ENCODE data around the gene HERC5. TPM values are rescaled to one million over a fixed set of nuclear protein-coding genes. Genes with fewer than 3 reads are reported as not detected.
A peak's percentile ranks its signal among the peaks of the same experiment; 100 is the strongest.

Gene HERC5
- total RNA-seq, 2 experiments from 2014 or later: 69.6 to 118 TPM

GRCh38 chr4:88452912-88453311, 4.0 kb upstream of the HERC5 start:
- ATAC-seq: no peak
- Mint-ChIP-seq H3K9me3 (ENCODE audit: low read depth) (peaks cover 2% of the 10 kb centered on the region), H3K4me1 (peaks cover 34% of the 10 kb centered on the region), H3K4me3 (no peak overlapping the region), H3K27me3 (no peaks in the 10 kb centered on the region), H3K36me3 (peaks cover 43% of the 10 kb centered on the region), H3K27ac (no peak overlapping the region)
- CTCF ChIA-PET: no interaction called here
- DNase-seq: no peak

- Mint-ChIP-seq H3K27ac (peak overlapping the region; percentile 100), H3K4me1 (peaks cover 58% of the 10 kb centered on the region), H3K36me3 (peaks cover 47% of the 10 kb centered on the region), H3K27me3 (no peaks in the 10 kb centered on the region), H3K9me3 (ENCODE audit: low read depth) (peaks cover 2% of the 10 kb centered on the region), H3K4me3 (peak overlapping the region; percentile 81)
- ATAC-seq (peak; percentile 49), DNase-seq (peak; percentile 63)
- CTCF ChIA-PET: interaction anchor here (0.7 to 2.5 kb wide), 10 partner anchors 10 to 238 kb away, joined by 3 to 14 read pairs (median 4); partner anchors contain the start of genes HERC6 and PPM1K
These were observed 586 bp downstream of the HERC5 start for GRCh38 chr4:88457307-88458103.

- H3K27me3 Mint-ChIP-seq: no peaks in the 10 kb centered on the region
- H3K4me1 Mint-ChIP-seq: peaks cover 58% of the 10 kb centered on the region
- peak overlapping the region; percentile 100 for H3K27ac Mint-ChIP-seq
- no peak for ATAC-seq
- H3K4me3 Mint-ChIP-seq: peak overlapping the region; percentile 81
- H3K36me3 Mint-ChIP-seq: peaks cover 46% of the 10 kb centered on the region
- H3K9me3 Mint-ChIP-seq (ENCODE audit: low read depth): peaks cover 2% of the 10 kb centered on the region
- no peak for DNase-seq
- CTCF ChIA-PET: interaction anchor here (1.7 to 2.5 kb wide), 2 partner anchors 80 to 174 kb away, joined by 9 to 14 read pairs; partner anchors contain the start of genes HERC6 and PPM1K
These were observed 1.3 kb downstream of the HERC5 start for GRCh38 chr4:88458104-88458740.

GRCh38 chr4:88465653-88466192, 8.8 kb downstream of the HERC5 start:
- peaks cover 80% of the 10 kb centered on the region for H3K36me3 Mint-ChIP-seq
- H3K27me3 Mint-ChIP-seq: no peaks in the 10 kb centered on the region
- H3K4me3 Mint-ChIP-seq: no peak overlapping the region
- CTCF ChIA-PET: no interaction called here
- DNase-seq: no peak
- peak; percentile 20 for ATAC-seq
- H3K27ac Mint-ChIP-seq: peak overlapping the region; percentile 10
- peaks cover 46% of the 10 kb centered on the region for H3K4me1 Mint-ChIP-seq
- H3K9me3 Mint-ChIP-seq (ENCODE audit: low read depth): no peaks in the 10 kb centered on the region

DNA sequence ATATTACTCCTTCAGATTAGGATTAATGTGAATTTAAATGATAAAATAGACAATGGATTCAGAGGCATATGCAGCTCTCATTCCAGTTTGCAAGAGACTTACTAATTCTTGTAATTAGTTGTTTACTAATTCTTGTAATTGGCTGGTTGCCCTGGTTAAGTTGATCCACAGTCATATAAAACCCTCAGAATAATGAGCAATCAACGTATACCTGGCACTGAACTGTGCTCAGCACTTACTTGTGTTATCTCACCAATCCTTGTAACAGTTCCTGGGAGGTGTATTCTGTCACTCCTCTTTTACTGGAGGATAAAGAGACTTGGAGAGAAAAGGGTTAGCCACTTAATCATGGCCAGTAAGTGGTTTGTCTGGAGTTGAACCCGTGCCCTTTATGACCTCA, 10.5 kb downstream of the HERC5 start:
- H3K27ac Mint-ChIP-seq: no peak overlapping the region
- H3K27me3 Mint-ChIP-seq: no peaks in the 10 kb centered on the region
- ATAC-seq (no peak), DNase-seq (no peak)
- CTCF ChIA-PET: no interaction called here
- H3K4me1 Mint-ChIP-seq: peaks cover 31% of the 10 kb centered on the region
- H3K9me3 Mint-ChIP-seq (ENCODE audit: low read depth): no peaks in the 10 kb centered on the region
- H3K36me3 Mint-ChIP-seq: peaks cover 82% of the 10 kb centered on the region
- no peak overlapping the region for H3K4me3 Mint-ChIP-seq

GRCh38 chr4:88477229-88477860, 20.4 kb downstream of the HERC5 start:
- peaks cover 66% of the 10 kb centered on the region for H3K36me3 Mint-ChIP-seq
- H3K4me1 Mint-ChIP-seq: peaks cover 1% of the 10 kb centered on the region
- no peaks in the 10 kb centered on the region for H3K27me3 Mint-ChIP-seq
- CTCF ChIA-PET: no interaction called here
- no peak overlapping the region for H3K27ac Mint-ChIP-seq
- ATAC-seq (no peak), DNase-seq (no peak)
- H3K4me3 Mint-ChIP-seq: no peak overlapping the region
- no peaks in the 10 kb centered on the region for H3K9me3 Mint-ChIP-seq (ENCODE audit: low read depth)

DNA sequence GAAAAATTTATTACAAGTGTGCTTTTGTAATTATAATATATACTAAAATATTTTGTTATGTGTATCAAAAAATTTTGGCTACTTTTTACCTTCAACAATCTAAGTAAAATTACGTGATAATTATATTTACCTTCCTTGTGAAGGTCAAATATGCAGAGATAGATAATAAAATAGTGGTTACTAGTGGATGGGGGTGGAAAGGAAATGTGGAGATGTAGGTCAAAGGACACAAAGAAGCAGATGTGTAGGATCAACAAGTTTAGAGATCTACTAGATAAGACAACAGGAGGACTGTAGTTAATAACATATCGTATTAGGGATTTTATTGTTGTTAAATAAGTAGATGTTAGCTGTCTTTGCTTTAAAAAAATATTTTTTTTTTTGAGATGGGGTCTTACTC, 21.3 kb downstream of the HERC5 start:
- H3K27ac Mint-ChIP-seq: peak overlapping the region; percentile 68
- peaks cover 65% of the 10 kb centered on the region for H3K36me3 Mint-ChIP-seq

DNA sequence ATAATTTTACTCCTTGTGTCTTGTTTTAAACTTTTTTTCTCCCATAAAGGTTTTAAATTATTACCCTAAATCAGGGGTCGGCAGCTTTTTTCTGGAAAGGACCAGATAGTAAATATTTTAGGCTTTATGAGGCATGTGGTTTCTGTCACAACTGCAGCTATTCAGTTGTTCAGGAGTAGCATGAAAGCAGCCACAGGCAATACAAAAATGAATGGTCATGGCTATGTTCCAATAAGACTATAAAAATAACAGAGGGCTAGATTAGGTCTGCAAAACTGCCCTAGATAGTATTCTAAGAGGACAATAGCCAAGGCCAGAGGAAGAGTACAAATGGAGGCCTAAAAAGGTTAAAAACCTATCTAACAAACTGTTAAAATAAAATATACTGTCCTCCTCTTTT, 24.6 kb downstream of the HERC5 start:
- no peak for ATAC-seq
- no peaks in the 10 kb centered on the region for H3K9me3 Mint-ChIP-seq (ENCODE audit: low read depth)
- peaks cover 60% of the 10 kb centered on the region for H3K36me3 Mint-ChIP-seq

More for the DNA sequence above, 21.3 kb downstream of the HERC5 start:
- no peak for ATAC-seq
- DNase-seq: no peak
- Mint-ChIP-seq H3K27me3 (no peaks in the 10 kb centered on the region), H3K9me3 (ENCODE audit: low read depth) (no peaks in the 10 kb centered on the region), H3K4me3 (no peak overlapping the region), H3K4me1 (peaks cover 1% of the 10 kb centered on the region)
- CTCF ChIA-PET: no interaction called here

DNA sequence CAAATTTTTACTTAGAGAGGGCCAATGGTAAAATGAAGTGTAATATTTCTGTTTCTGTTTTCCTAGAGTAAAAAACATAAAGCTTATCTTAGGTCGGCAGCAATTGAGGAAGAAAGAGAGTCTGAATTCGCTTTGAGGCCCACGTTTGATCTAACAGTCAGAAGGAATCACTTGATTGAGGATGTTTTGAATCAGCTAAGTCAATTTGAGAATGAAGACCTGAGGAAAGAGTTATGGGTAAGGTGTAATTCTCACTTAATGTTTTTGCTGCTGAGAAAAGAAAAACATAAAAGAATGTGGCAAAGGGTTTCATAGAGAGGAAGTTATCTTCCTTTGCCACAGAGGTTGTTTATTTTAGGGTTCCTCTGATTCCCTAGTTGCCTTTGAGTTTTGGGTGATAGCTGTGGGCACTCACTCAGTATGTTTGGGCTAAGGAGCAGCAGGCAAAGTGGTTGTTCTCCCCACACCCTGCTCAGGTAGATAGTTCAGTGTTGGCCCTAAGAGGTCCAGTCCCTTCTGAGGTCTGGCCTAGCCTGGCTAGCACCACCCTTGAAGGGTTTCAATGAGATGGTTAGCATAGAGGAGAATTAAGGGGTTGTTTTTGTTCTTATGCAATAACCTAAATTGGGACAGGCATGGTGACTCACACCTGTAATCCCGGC, 32.3 kb downstream of the HERC5 start:
- ATAC-seq: no peak
- no peak for DNase-seq
- Mint-ChIP-seq H3K4me1 (peaks cover 16% of the 10 kb centered on the region), H3K4me3 (no peak overlapping the region), H3K27ac (peak overlapping the region; percentile 80), H3K27me3 (no peaks in the 10 kb centered on the region), H3K9me3 (ENCODE audit: low read depth) (no peaks in the 10 kb centered on the region), H3K36me3 (peaks cover 69% of the 10 kb centered on the region)
- CTCF ChIA-PET: interaction anchor here (2.1 kb wide), 1 partner anchor 26 kb away, joined by 5 read pairs; no protein-coding TSS in a partner anchor

More for the DNA sequence above, 24.6 kb downstream of the HERC5 start:
- Mint-ChIP-seq H3K27me3 (no peaks in the 10 kb centered on the region), H3K4me1 (no peaks in the 10 kb centered on the region), H3K27ac (no peak overlapping the region), H3K4me3 (no peak overlapping the region)
- no peak for DNase-seq
- CTCF ChIA-PET: interaction anchor here (0.8 kb wide), 1 partner anchor 26 kb away, joined by 3 read pairs; no protein-coding TSS in a partner anchor

- CTCF ChIA-PET: no interaction called here
- Mint-ChIP-seq H3K4me1 (peaks cover 8% of the 10 kb centered on the region), H3K36me3 (peaks cover 64% of the 10 kb centered on the region), H3K4me3 (no peak overlapping the region), H3K9me3 (ENCODE audit: low read depth) (no peaks in the 10 kb centered on the region), H3K27ac (no peak overlapping the region), H3K27me3 (no peaks in the 10 kb centered on the region)
- no peak for DNase-seq
- no peak for ATAC-seq
These were observed 41.0 kb downstream of the HERC5 start for GRCh38 chr4:88497859-88498409.

DNA sequence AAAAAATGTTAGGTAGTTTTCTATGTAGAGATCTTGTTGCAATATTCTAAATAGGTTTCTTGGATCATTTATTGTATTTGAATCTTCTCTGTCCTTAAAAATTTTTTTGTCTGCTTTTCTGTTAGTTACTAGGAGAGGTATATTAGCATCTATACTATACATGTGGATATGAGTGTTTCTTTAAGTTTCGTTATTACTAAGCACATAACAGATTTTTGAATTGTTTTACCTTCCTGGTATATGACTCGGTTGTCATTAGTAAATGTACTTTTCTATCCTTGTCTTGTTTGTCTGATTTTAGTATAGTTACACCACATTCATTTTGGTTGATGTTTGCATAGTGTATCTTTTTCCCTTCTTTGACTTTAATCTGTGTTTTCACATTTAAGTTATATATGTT, 46.4 kb downstream of the HERC5 start:
- no peaks in the 10 kb centered on the region for H3K9me3 Mint-ChIP-seq (ENCODE audit: low read depth)
- no peak for DNase-seq
- no peaks in the 10 kb centered on the region for H3K27me3 Mint-ChIP-seq
- H3K4me3 Mint-ChIP-seq: no peak overlapping the region
- H3K36me3 Mint-ChIP-seq: peaks cover 50% of the 10 kb centered on the region
- H3K4me1 Mint-ChIP-seq: peaks cover 13% of the 10 kb centered on the region
- no peak overlapping the region for H3K27ac Mint-ChIP-seq
- CTCF ChIA-PET: interaction anchor here (1.1 to 1.6 kb wide), 2 partner anchors 12 to 14 kb away, joined by 4 to 6 read pairs; no protein-coding TSS in a partner anchor
- ATAC-seq: no peak

DNA sequence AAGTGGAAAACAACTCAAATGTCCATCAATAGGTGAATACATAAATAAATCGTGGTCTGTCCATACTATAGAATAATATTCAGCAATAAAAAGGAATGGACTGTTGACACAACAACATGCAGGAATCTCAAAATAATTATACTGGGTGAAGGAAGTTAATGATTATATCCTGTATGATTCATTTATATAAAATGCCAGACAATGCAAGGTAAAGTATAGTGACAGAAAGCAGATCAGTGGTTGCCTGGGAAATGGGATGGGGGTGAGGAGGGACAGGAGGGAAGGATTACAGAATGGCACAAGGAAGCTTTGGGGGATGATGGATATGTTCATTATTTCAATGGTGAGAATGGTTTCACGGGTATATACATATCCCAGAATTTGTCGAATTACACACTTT, 54.3 kb downstream of the HERC5 start:
- Mint-ChIP-seq H3K27ac (no peak overlapping the region), H3K9me3 (ENCODE audit: low read depth) (no peaks in the 10 kb centered on the region)

More for the DNA sequence above, 54.3 kb downstream of the HERC5 start:
- Mint-ChIP-seq H3K4me3 (no peak overlapping the region), H3K27me3 (no peaks in the 10 kb centered on the region), H3K4me1 (no peaks in the 10 kb centered on the region), H3K36me3 (peaks cover 3% of the 10 kb centered on the region)
- ATAC-seq (no peak), DNase-seq (no peak)
- CTCF ChIA-PET: interaction anchor here (0.8 to 8.9 kb wide), 3 partner anchors 20 to 299 kb away, joined by 3 to 117 read pairs (median 3); no protein-coding TSS in a partner anchor

Data from activated CD8-positive, alpha-beta memory T cell treated with anti-CD3 and anti-CD28 coated beads, Interleukin-2, amount 10 ng/mL, durations not matched to agents 7 days and 5 days (primary cell).